ENCODE measurements around the gene TMEM200B.
"Not testable (repeated sequence)": the region's sequence is repeated elsewhere in the genome, so short reads cannot be mapped to it uniquely, and the experiment has no call there.

TMEM200B gene

GRCh38 chr1:29134695-29135028 is 11.0 kb upstream of the TMEM200B start:
- no peak overlapping the region for H3K4me3 ChIP-seq (ENCODE audit: low read depth in 1 of 2, low read length in 1 of 2)
- H3K27ac ChIP-seq = no peak overlapping the region
- H3K9me3 ChIP-seq = no peaks in the 10 kb centered on the region
- no peaks in the 10 kb centered on the region for H3K36me3 ChIP-seq
- peaks cover 55% of the 10 kb centered on the region for H3K27me3 ChIP-seq
- no peaks in the 10 kb centered on the region for H3K4me1 ChIP-seq (ENCODE audit: control insufficient read depth in 1 of 2, insufficient read depth in 1 of 2, low read depth in 1 of 2, low read length in 1 of 2)
- TF ChIP-seq, protein P1, sequence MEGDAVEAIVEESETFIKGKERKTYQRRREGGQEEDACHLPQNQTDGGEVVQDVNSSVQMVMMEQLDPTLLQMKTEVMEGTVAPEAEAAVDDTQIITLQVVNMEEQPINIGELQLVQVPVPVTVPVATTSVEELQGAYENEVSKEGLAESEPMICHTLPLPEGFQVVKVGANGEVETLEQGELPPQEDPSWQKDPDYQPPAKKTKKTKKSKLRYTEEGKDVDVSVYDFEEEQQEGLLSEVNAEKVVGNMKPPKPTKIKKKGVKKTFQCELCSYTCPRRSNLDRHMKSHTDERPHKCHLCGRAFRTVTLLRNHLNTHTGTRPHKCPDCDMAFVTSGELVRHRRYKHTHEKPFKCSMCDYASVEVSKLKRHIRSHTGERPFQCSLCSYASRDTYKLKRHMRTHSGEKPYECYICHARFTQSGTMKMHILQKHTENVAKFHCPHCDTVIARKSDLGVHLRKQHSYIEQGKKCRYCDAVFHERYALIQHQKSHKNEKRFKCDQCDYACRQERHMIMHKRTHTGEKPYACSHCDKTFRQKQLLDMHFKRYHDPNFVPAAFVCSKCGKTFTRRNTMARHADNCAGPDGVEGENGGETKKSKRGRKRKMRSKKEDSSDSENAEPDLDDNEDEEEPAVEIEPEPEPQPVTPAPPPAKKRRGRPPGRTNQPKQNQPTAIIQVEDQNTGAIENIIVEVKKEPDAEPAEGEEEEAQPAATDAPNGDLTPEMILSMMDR (IDR thresholded peaks at IDR 0.05) = no peak

GRCh38 chr1:29133861-29134694 is 10.4 kb upstream of the TMEM200B start:
- peaks cover 60% of the 10 kb centered on the region for H3K27me3 ChIP-seq
- H3K9me3 ChIP-seq = no peaks in the 10 kb centered on the region
- TF ChIP-seq, protein P1 (IDR thresholded peaks at IDR 0.05) = no peak
- no peak overlapping the region for H3K27ac ChIP-seq
- H3K4me3 ChIP-seq (ENCODE audit: low read depth in 1 of 2, low read length in 1 of 2) = no peak overlapping the region
- H3K36me3 ChIP-seq = no peaks in the 10 kb centered on the region
- no peaks in the 10 kb centered on the region for H3K4me1 ChIP-seq (ENCODE audit: control insufficient read depth in 1 of 2, insufficient read depth in 1 of 2, low read depth in 1 of 2, low read length in 1 of 2)

DNA sequence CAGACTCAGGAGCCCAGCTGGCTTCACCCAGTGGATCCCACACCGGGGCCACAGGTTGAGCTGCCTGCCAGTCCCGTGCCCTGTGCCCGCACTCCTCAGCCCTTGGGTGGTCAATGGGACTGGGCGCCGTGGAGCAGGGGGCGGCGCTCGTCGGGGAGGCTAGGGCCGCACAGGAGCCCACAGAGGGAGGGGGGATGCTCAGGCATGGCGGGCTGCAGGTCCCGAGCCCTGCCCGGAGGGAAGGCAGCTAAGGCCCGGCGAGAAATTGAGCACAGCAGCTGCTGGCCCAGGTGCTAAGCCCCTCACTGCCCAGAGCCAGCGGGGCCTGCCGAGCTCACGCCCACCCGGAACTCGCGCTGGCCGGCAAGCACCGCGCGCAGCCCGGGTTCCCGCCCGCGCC is 7.4 kb upstream of the TMEM200B start:
- H3K27ac ChIP-seq; H3K4me1 ChIP-seq (ENCODE audit: control insufficient read depth in 1 of 2, insufficient read depth in 1 of 2, low read depth in 1 of 2, low read length in 1 of 2); H3K36me3 ChIP-seq; H3K9me3 ChIP-seq; H3K4me3 ChIP-seq (ENCODE audit: low read depth in 1 of 2, low read length in 1 of 2): not testable (repeated sequence)
- H3K27me3 ChIP-seq = peaks cover 84% of the 10 kb centered on the region

GRCh38 chr1:29129916-29130315 is 6.2 kb upstream of the TMEM200B start:
- Histone ChIP-seq H3K36me3 (no peaks in the 10 kb centered on the region), H3K27ac (no peak overlapping the region), H3K27me3 (peaks cover 84% of the 10 kb centered on the region), H3K4me1 (ENCODE audit: control insufficient read depth in 1 of 2, insufficient read depth in 1 of 2, low read depth in 1 of 2, low read length in 1 of 2) (no peaks in the 10 kb centered on the region), H3K9me3 (no peaks in the 10 kb centered on the region), H3K4me3 (ENCODE audit: low read depth in 1 of 2, low read length in 1 of 2) (no peak overlapping the region)
- TF ChIP-seq, protein P1 (IDR thresholded peaks at IDR 0.05) = no peak

DNA sequence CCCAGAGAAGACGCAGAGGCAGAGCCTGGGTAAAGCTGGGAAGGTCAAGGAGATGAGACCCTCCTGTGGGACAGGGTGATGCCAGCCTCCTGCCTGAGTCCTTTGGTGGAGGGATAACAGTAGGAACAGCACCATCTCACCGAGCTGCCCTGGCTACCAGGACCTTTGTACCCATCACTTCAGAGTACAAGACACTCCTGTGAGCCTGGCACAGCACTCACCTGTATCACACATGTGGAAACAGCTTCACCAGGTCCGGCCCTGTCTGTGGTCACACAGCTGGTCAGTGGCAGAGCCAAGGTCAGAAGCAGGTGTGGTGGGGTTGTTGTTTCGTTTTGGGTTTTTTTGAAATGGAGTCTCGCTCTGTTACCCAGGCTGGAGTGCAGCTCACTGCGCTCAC is 5.0 kb upstream of the TMEM200B start:
- Histone ChIP-seq H3K4me1 (ENCODE audit: control insufficient read depth in 1 of 2, insufficient read depth in 1 of 2, low read depth in 1 of 2, low read length in 1 of 2) (peaks cover 3 to 11% of the 10 kb centered on the region in 2 experiments), H3K4me3 (ENCODE audit: low read depth in 1 of 2, low read length in 1 of 2) (no peak overlapping the region), H3K27me3 (peaks cover 84% of the 10 kb centered on the region), H3K27ac (no peak overlapping the region), H3K36me3 (no peaks in the 10 kb centered on the region), H3K9me3 (no peaks in the 10 kb centered on the region)
- TF ChIP-seq, protein P1 (IDR thresholded peaks at IDR 0.05) = no peak

GRCh38 chr1:29126198-29126597 is 2.5 kb upstream of the TMEM200B start:
- H3K9me3 ChIP-seq = no peaks in the 10 kb centered on the region
- H3K4me1 ChIP-seq (ENCODE audit: control insufficient read depth in 1 of 2, insufficient read depth in 1 of 2, low read depth in 1 of 2, low read length in 1 of 2) = peaks cover 17 to 36% of the 10 kb centered on the region in 2 experiments
- H3K36me3 ChIP-seq = no peaks in the 10 kb centered on the region
- TF ChIP-seq, protein P1 (IDR thresholded peaks at IDR 0.05) = no peak
- no peak overlapping the region for H3K27ac ChIP-seq
- no peak overlapping the region for H3K4me3 ChIP-seq (ENCODE audit: low read depth in 1 of 2, low read length in 1 of 2)
- H3K27me3 ChIP-seq = peaks cover 96% of the 10 kb centered on the region
